ENCODE measurements around the gene TRIM42. TPM values are rescaled to one million over a fixed set of nuclear protein-coding genes. Genes with fewer than 3 reads are reported as not detected.

The TRIM42 gene
- total and polyA plus RNA-seq, 2 donors from 2014 or later, result not detected

DNA sequence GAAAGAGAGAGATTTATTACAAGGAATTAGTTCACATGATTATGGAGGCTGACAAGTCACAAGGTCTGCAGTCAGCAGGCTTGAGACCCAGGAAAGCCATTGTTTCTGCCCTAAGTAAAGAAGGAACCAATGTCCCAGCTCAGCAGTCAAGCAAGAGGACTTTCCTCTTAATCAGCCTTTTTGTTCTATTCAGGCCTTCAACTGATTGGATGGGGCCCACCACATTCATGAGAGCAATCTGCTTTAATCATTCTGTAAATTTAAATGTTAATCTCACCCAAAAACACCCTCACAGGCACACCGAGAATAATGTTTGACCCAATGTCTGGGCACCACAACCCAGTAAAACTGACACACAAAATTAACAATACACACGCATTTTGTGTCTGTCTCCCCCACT is 64.3 kb downstream of the TRIM42 start:
- TF ChIP-seq, protein P1, sequence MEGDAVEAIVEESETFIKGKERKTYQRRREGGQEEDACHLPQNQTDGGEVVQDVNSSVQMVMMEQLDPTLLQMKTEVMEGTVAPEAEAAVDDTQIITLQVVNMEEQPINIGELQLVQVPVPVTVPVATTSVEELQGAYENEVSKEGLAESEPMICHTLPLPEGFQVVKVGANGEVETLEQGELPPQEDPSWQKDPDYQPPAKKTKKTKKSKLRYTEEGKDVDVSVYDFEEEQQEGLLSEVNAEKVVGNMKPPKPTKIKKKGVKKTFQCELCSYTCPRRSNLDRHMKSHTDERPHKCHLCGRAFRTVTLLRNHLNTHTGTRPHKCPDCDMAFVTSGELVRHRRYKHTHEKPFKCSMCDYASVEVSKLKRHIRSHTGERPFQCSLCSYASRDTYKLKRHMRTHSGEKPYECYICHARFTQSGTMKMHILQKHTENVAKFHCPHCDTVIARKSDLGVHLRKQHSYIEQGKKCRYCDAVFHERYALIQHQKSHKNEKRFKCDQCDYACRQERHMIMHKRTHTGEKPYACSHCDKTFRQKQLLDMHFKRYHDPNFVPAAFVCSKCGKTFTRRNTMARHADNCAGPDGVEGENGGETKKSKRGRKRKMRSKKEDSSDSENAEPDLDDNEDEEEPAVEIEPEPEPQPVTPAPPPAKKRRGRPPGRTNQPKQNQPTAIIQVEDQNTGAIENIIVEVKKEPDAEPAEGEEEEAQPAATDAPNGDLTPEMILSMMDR (IDR thresholded peaks at IDR 0.05; ENCODE audit: borderline replicate concordance, extremely low read depth, insufficient read depth), result no peak

DNA sequence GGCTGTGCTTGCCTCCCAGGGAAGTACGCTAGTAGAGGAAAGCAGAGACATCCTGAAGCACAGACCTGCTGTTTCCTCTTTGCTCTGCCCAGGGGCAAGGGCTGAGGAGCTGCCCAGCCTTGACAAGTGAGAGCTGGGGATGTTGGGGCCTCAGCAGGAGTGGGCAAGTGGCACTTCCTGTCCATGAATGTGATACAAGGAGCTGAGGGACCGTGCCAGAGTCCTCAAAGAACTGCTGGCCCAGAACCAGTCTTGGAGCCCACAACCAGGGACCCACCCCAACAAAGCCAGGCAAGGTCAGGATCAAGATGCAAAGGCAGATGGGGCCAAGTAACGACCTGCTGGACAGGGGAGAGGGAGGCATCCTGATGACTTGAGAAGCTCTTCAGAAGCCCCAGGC is 70.3 kb downstream of the TRIM42 start:
- TF ChIP-seq, protein P1 (IDR thresholded peaks at IDR 0.05; ENCODE audit: borderline replicate concordance, extremely low read depth, insufficient read depth), result no peak
- Histone ChIP-seq H3K9me3 (ENCODE audit: control insufficient read depth in 2 of 3, insufficient read depth in 1 of 3, low read length in 3 of 3) (peaks cover 0 to 4% (median 0%) of the 10 kb centered on the region in 3 donors), H3K36me3 (ENCODE audit: control insufficient read depth in 2 of 3, insufficient read depth in 3 of 3, low read length in 3 of 3) (no peaks in the 10 kb centered on the region), H3K4me3 (ENCODE audit: low read length in 3 of 3) (no peak overlapping the region), H3K27me3 (ENCODE audit: control insufficient read depth, insufficient read depth, low read length) (no peaks in the 10 kb centered on the region), H3K4me1 (ENCODE audit: control insufficient read depth in 2 of 3, insufficient read depth in 2 of 3, low read depth in 1 of 3, low read length in 3 of 3) (no peaks in the 10 kb centered on the region), H3K9ac (ENCODE audit: low read length in 3 of 3) (no peak overlapping the region), H3K27ac (ENCODE audit: low read depth in 2 of 2, low read length in 2 of 2) (no peak overlapping the region)
- FAIRE-seq (no peak), DNase-seq (no peak)
- intact Hi-C loops (cut with DNase I), result no loop called here

More for the DNA sequence above, 64.3 kb downstream of the TRIM42 start:
- Histone ChIP-seq H3K9me3 (ENCODE audit: control insufficient read depth in 2 of 3, insufficient read depth in 1 of 3, low read length in 3 of 3) (peaks cover 0 to 4% (median 0%) of the 10 kb centered on the region in 3 donors), H3K27me3 (ENCODE audit: control insufficient read depth, insufficient read depth, low read length) (no peaks in the 10 kb centered on the region), H3K4me1 (ENCODE audit: control insufficient read depth in 2 of 3, insufficient read depth in 2 of 3, low read depth in 1 of 3, low read length in 3 of 3) (no peaks in the 10 kb centered on the region), H3K27ac (ENCODE audit: low read depth in 2 of 2, low read length in 2 of 2) (no peak overlapping the region), H3K4me3 (ENCODE audit: low read length in 3 of 3) (no peak overlapping the region), H3K9ac (ENCODE audit: low read length in 3 of 3) (no peak overlapping the region), H3K36me3 (ENCODE audit: control insufficient read depth in 2 of 3, insufficient read depth in 3 of 3, low read length in 3 of 3) (no peaks in the 10 kb centered on the region)
- FAIRE-seq (no peak), DNase-seq (no peak)
- intact Hi-C loops (cut with DNase I), result no loop called here

DNA sequence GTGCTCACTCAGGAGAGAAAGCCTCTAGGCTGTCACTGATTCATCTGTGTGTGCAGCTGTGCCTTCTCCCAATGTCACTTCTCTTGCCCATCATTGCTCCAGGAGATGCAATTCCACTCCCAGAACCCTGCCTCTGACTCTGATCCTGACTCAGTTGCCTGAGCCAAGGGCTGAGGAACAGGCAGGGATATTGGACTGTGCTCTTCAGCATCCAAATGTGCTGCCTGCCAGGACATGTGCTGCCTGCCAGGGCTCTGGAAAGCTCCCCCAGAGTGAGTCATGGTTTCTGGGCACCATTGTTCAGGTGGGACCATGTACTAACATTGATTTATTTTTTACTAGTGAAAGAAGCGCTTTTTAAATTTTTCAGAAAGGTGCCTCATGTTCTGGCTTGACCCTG is 71.0 kb downstream of the TRIM42 start:
- Histone ChIP-seq H3K27me3 (ENCODE audit: control insufficient read depth, insufficient read depth, low read length) (no peaks in the 10 kb centered on the region), H3K9ac (ENCODE audit: low read length in 3 of 3) (no peak overlapping the region), H3K9me3 (ENCODE audit: control insufficient read depth in 2 of 3, insufficient read depth in 1 of 3, low read length in 3 of 3) (peaks cover 0 to 4% (median 0%) of the 10 kb centered on the region in 3 donors), H3K4me3 (ENCODE audit: low read length in 3 of 3) (no peak overlapping the region), H3K36me3 (ENCODE audit: control insufficient read depth in 2 of 3, insufficient read depth in 3 of 3, low read length in 3 of 3) (no peaks in the 10 kb centered on the region), H3K4me1 (ENCODE audit: control insufficient read depth in 2 of 3, insufficient read depth in 2 of 3, low read depth in 1 of 3, low read length in 3 of 3) (no peaks in the 10 kb centered on the region), H3K27ac (ENCODE audit: low read depth in 2 of 2, low read length in 2 of 2) (no peak overlapping the region)
- DNase-seq, result no peak
- TF ChIP-seq, protein P1 (IDR thresholded peaks at IDR 0.05; ENCODE audit: borderline replicate concordance, extremely low read depth, insufficient read depth), result no peak
- FAIRE-seq, result no peak
- intact Hi-C loops (cut with DNase I), result no loop called here
